H9 (cell line): ENCODE results near the gene SLC25A11. TPM values are rescaled to one million over a fixed set of nuclear protein-coding genes. Genes with fewer than 3 reads are reported as not detected.

ENCODE experiments used
- DNase-seq: peaks from one replicate; pipeline ENCODE4 v3.0.0-alpha.2; 2017
- H2AFZ ChIP-seq: one replicate; pipeline ENCODE4 v1.6.1; 2013; ENCODE audit warnings: mild to moderate bottlenecking, low read length, control low read depth, moderate library complexity
- H2AK5ac ChIP-seq: 2 replicates; pipeline ENCODE4 v1.6.1; 2013; ENCODE audit warnings: low read length, control low read depth, mixed read lengths; ENCODE audit not compliant: insufficient read length
- H2BK120ac ChIP-seq: one replicate; pipeline ENCODE4 v1.6.1; 2013; ENCODE audit warnings: low read depth, mild to moderate bottlenecking, low read length, control low read depth, inconsistent platforms; ENCODE audit not compliant: poor library complexity, severe bottlenecking
- H2BK12ac ChIP-seq: 2 replicates; pipeline ENCODE4 v1.6.1; 2013; ENCODE audit warnings: low read length, control low read depth, mixed read lengths, low read depth; ENCODE audit not compliant: insufficient read length
- H2BK15ac ChIP-seq: 2 replicates; pipeline ENCODE4 v1.6.1; 2013; ENCODE audit warnings: low read depth, low read length, control low read depth
- H2BK20ac ChIP-seq: one replicate; pipeline ENCODE4 v1.6.1; 2013; ENCODE audit warnings: low read depth, mild to moderate bottlenecking, low read length, control low read depth, inconsistent platforms; ENCODE audit not compliant: poor library complexity, severe bottlenecking
- H2BK5ac ChIP-seq: 2 replicates; pipeline ENCODE4 v1.6.1; 2013; ENCODE audit warnings: low read length, control low read depth, mixed read lengths; ENCODE audit not compliant: insufficient read length
- H3K14ac ChIP-seq: 2 replicates; pipeline ENCODE4 v1.6.1; 2013; ENCODE audit warnings: low read length, control low read depth; ENCODE audit not compliant: insufficient read depth
- H3K18ac ChIP-seq: 2 replicates; pipeline ENCODE4 v1.6.1; 2013; ENCODE audit warnings: low read depth, mild to moderate bottlenecking, mixed read lengths, low read length, control low read depth; ENCODE audit not compliant: insufficient read length
- H3K23ac ChIP-seq: 2 replicates; pipeline ENCODE4 v1.6.1; 2013; ENCODE audit warnings: low read length, control low read depth, mixed read lengths, low read depth; ENCODE audit not compliant: insufficient read length
- H3K23me2 ChIP-seq: 2 replicates; pipeline ENCODE4 v1.6.1; 2013; ENCODE audit warnings: low read depth, mild to moderate bottlenecking, mixed read lengths, low read length, control low read depth; ENCODE audit not compliant: insufficient read length, poor library complexity, severe bottlenecking
- H3K27ac ChIP-seq: 2 replicates; pipeline ENCODE4 v1.5.1; 2013; ENCODE audit warnings: low read length, control low read depth, mixed read lengths, low read depth; ENCODE audit not compliant: insufficient read length
- H3K27me3 ChIP-seq: 2 replicates; pipeline ENCODE4 v1.6.1; 2013; ENCODE audit warnings: low read length, control low read depth, inconsistent platforms; ENCODE audit not compliant: insufficient read depth
- H3K4ac ChIP-seq: 2 replicates; pipeline ENCODE4 v1.6.1; 2013; ENCODE audit warnings: low read depth, mild to moderate bottlenecking, control low read depth, inconsistent platforms, low read length, moderate library complexity
- H3K4me1 ChIP-seq: 2 replicates; pipeline ENCODE4 v1.6.1; 2013; ENCODE audit warnings: low read length, control low read depth, inconsistent platforms; ENCODE audit not compliant: insufficient read depth
- H3K4me2 ChIP-seq: 2 replicates; pipeline ENCODE4 v1.6.1; 2013; ENCODE audit warnings: low read length, control low read depth, mixed read lengths; ENCODE audit not compliant: insufficient read length, insufficient read depth
- H3K56ac ChIP-seq: 2 replicates; pipeline ENCODE4 v1.6.1; 2013; ENCODE audit warnings: low read depth, mild to moderate bottlenecking, mixed read lengths, low read length, control low read depth; ENCODE audit not compliant: insufficient read length
- H3K79me1 ChIP-seq: 2 replicates; pipeline ENCODE4 v1.6.1; 2013; ENCODE audit warnings: low read depth, mild to moderate bottlenecking, moderate library complexity, low read length, control low read depth, inconsistent platforms; ENCODE audit not compliant: insufficient read depth, poor library complexity, severe bottlenecking
- H3K79me2 ChIP-seq: 2 replicates; pipeline ENCODE4 v1.6.1; 2013; ENCODE audit warnings: low read length, control low read depth, inconsistent platforms; ENCODE audit not compliant: insufficient read depth
- H3K9ac ChIP-seq: 2 replicates; pipeline ENCODE4 v1.6.1; 2013; ENCODE audit warnings: low read length, control low read depth, mixed read lengths; ENCODE audit not compliant: insufficient read length; ENCODE audit errors: extremely low read depth
- H3K9me3 ChIP-seq: one replicate; pipeline ENCODE4 v1.6.1; 2013; ENCODE audit warnings: low read depth, low read length, inconsistent platforms; ENCODE audit not compliant: control insufficient read depth
- H3T11ph ChIP-seq: one replicate; pipeline ENCODE4 v1.6.1; 2013; ENCODE audit warnings: mild to moderate bottlenecking, low read length, control low read depth, inconsistent platforms
- H4K20me1 ChIP-seq: one replicate; pipeline ENCODE4 v1.6.1; 2013; ENCODE audit not compliant: control insufficient read depth, insufficient read length, insufficient read depth
- H4K5ac ChIP-seq: 2 replicates; pipeline ENCODE4 v1.6.1; 2013; ENCODE audit warnings: low read depth, mild to moderate bottlenecking, mixed read lengths, low read length, control low read depth; ENCODE audit not compliant: insufficient read length
- H4K8ac ChIP-seq: replicated peaks from 2 replicates; pipeline ENCODE4 v1.6.1; 2013; ENCODE audit warnings: low read length, control low read depth, mixed read lengths, low read depth; ENCODE audit not compliant: insufficient read length
- H4K91ac ChIP-seq: 2 replicates; pipeline ENCODE4 v1.6.1; 2013; ENCODE audit warnings: low read depth, mild to moderate bottlenecking, moderate library complexity, mixed read lengths, low read length, control low read depth; ENCODE audit not compliant: insufficient read length
- H3K27ac Mint-ChIP-seq, 3 experiments: 2 replicates in 2 of 3; 3 replicates in 1 of 3; pipeline ENCODE4 v1.8.0; 2020 to 2021; ENCODE audit warnings: mixed read lengths in 3 of 3, mild to moderate bottlenecking in 1 of 3, moderate library complexity in 1 of 3
- H3K27me3 Mint-ChIP-seq: 2 replicates; pipeline ENCODE4 v1.8.0; 2021; ENCODE audit warnings: low read depth, mild to moderate bottlenecking, moderate library complexity, mixed read lengths
- H3K36me3 Mint-ChIP-seq, 3 experiments: 2 replicates in 2 of 3; 3 replicates in 1 of 3; pipeline ENCODE4 v1.8.0; 2020 to 2021; ENCODE audit warnings: low read depth in 3 of 3, mixed read lengths in 3 of 3; ENCODE audit not compliant: insufficient read depth in 1 of 3
- H3K4me1 Mint-ChIP-seq, 2 experiments: 2 replicates each; pipeline ENCODE4 v1.8.0; 2020; ENCODE audit warnings: mixed read lengths in 2 of 2
- H3K4me3 Mint-ChIP-seq, 2 experiments: 2 replicates in 1 of 2; 3 replicates in 1 of 2; pipeline ENCODE4 v1.8.0; 2020 to 2021; ENCODE audit warnings: mild to moderate bottlenecking in 2 of 2, mixed read lengths in 2 of 2, moderate library complexity in 1 of 2
- H3K9me3 Mint-ChIP-seq, 2 experiments: 2 replicates in 1 of 2; 3 replicates in 1 of 2; pipeline ENCODE4 v1.8.0; 2020; ENCODE audit warnings: mild to moderate bottlenecking in 2 of 2, mixed read lengths in 2 of 2, moderate library complexity in 1 of 2
- WGBS: extraction: QIAGEN DNeasy Blood & Tissue Kit; methylation state at CpG from one replicate; pipeline ENCODE4 v1.1.7; 2013; ENCODE audit warnings: missing lambda C conversion rate, low lambda C conversion rate, mixed read lengths; ENCODE audit not compliant: insufficient read length; ENCODE audit errors: extremely low coverage; 5-methylcytosine and 5-hydroxymethylcytosine counted together
- total RNA-seq: library from RNA; stranded (reverse); gene quantifications from 2 replicates; pipeline ENCODE4 v1.2.1, GENCODE V29; 2021
- TF ChIP-seq, protein P1 (sequence below): fragments of 200-600 bp; sonication (generic); conservative IDR thresholded peaks from 3 replicates; pipeline ENCODE4 v1.8.0; 2021; ENCODE audit warnings: antibody characterized with exemption, mild to moderate bottlenecking

The SLC25A11 gene
- total RNA-seq, 1 experiment from 2014 or later = 74.9 TPM

DNA sequence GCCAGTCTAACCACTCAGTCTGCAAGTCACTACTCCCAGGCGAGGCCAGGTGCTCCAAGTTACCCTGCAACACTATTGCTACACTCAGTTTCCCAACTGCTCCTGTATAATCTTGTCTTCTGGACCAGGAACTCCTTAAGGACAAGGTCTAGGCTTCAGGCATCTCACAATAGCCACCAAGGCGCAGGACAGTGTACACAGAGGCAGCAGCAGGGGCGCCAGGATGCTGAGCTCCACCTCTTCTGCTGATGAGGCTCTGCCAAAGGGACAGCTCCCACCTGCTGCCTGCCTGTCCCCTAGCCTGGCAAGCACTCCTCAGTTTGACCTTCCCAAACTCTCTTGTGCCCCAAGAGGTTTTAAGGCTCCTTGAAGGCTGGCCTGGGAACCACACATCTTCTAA lies 3.4 kb downstream of the SLC25A11 start:
- Histone ChIP-seq H3T11ph (no peak overlapping the region), H3K23me2 (peaks cover 17% of the 10 kb centered on the region), H3K9ac (no peak overlapping the region), H4K91ac (no peak overlapping the region), H2AK5ac (no peak overlapping the region), H3K9me3 (no peaks in the 10 kb centered on the region), H3K4me2 (no peak overlapping the region), H3K79me1 (peaks cover 5% of the 10 kb centered on the region), H2BK15ac (no peak overlapping the region), H3K4me1 (no peaks in the 10 kb centered on the region), H3K79me2 (peaks cover 6% of the 10 kb centered on the region; the same call in 1 of the 2 replicates), H2AFZ (no peak overlapping the region), H4K20me1 (peaks cover 7% of the 10 kb centered on the region), H4K5ac (no peak overlapping the region), H2BK20ac (no peak overlapping the region), H3K4ac (no peak overlapping the region), H4K8ac (no peak overlapping the region), H3K56ac (no peak overlapping the region), H2BK120ac (no peak overlapping the region), H2BK12ac (no peak overlapping the region), H2BK5ac (no peak overlapping the region), H3K27me3 (no peaks in the 10 kb centered on the region), H3K18ac (no peak overlapping the region), H3K23ac (no peak overlapping the region), H3K27ac (no peak overlapping the region), H3K14ac (no peak overlapping the region)
- peak overlapping the region in 2 of 3 experiments; percentile 28 to 29; a peak in 1 of 7 replicates for H3K27ac Mint-ChIP-seq
- H3K4me1 Mint-ChIP-seq = peaks cover 33 to 37% of the 10 kb centered on the region in 2 experiments
- H3K4me3 Mint-ChIP-seq = peak overlapping the region in 1 of 2 experiments; percentile 31; a peak in 1 of 5 replicates
- H3K27me3 Mint-ChIP-seq = no peaks in the 10 kb centered on the region; the same call in none of the 2 replicates
- WGBS = no CpG with 5 or more reads among the region's 3 CpGs
- TF ChIP-seq, protein P1, sequence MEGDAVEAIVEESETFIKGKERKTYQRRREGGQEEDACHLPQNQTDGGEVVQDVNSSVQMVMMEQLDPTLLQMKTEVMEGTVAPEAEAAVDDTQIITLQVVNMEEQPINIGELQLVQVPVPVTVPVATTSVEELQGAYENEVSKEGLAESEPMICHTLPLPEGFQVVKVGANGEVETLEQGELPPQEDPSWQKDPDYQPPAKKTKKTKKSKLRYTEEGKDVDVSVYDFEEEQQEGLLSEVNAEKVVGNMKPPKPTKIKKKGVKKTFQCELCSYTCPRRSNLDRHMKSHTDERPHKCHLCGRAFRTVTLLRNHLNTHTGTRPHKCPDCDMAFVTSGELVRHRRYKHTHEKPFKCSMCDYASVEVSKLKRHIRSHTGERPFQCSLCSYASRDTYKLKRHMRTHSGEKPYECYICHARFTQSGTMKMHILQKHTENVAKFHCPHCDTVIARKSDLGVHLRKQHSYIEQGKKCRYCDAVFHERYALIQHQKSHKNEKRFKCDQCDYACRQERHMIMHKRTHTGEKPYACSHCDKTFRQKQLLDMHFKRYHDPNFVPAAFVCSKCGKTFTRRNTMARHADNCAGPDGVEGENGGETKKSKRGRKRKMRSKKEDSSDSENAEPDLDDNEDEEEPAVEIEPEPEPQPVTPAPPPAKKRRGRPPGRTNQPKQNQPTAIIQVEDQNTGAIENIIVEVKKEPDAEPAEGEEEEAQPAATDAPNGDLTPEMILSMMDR = no peak
- peaks cover 19 to 51% (median 28%) of the 10 kb centered on the region in 3 experiments for H3K36me3 Mint-ChIP-seq
- peak; percentile 25 for DNase-seq
- no peaks in the 10 kb centered on the region; a peak in 1 of 5 replicates for H3K9me3 Mint-ChIP-seq
